ENCODE measurements around the gene NPBWR2. TPM values are rescaled to one million over a fixed set of nuclear protein-coding genes. Genes with fewer than 3 reads are reported as not detected.

Gene NPBWR2
- total RNA-seq, 1 donor from 2014 or later, result not detected

GRCh38 chr20:64067005-64067632 lies 40.2 kb downstream of the NPBWR2 start:
- H3K9me3 Mint-ChIP-seq (ENCODE audit: unreplicated experiment), result no peaks in the 10 kb centered on the region
- no peak overlapping the region for H2AFZ ChIP-seq (ENCODE audit: low read depth, low read length)
- no peak overlapping the region for H3K4me3 Mint-ChIP-seq (ENCODE audit: unreplicated experiment)
- H3K36me3 ChIP-seq (ENCODE audit: insufficient read depth, low read length), result no peaks in the 10 kb centered on the region
- H3K9me3 ChIP-seq (ENCODE audit: insufficient read depth, low read depth, low read length), result no peaks in the 10 kb centered on the region
- peaks cover 30% of the 10 kb centered on the region for H3K4me1 ChIP-seq (ENCODE audit: insufficient read depth, low read length)
- no peaks in the 10 kb centered on the region for H3K27me3 Mint-ChIP-seq (ENCODE audit: low read depth, unreplicated experiment)
- DNase-seq (ENCODE audit: low read depth) (no peak), FAIRE-seq (no peak)
- H4K20me1 ChIP-seq (ENCODE audit: insufficient read depth, low read length), result peaks cover 32% of the 10 kb centered on the region
- no peaks in the 10 kb centered on the region for H3K27me3 ChIP-seq (ENCODE audit: insufficient read depth, low read length)
- H3K27ac Mint-ChIP-seq (ENCODE audit: unreplicated experiment), result no peak overlapping the region
- no peak overlapping the region for H3K4me2 ChIP-seq (ENCODE audit: low read length)
- H3K79me2 ChIP-seq (ENCODE audit: insufficient read depth, low read length), result peaks cover 5% of the 10 kb centered on the region
- peaks cover 4% of the 10 kb centered on the region for H3K36me3 Mint-ChIP-seq (ENCODE audit: low read depth, unreplicated experiment)
- no peak overlapping the region for H3K9ac ChIP-seq (ENCODE audit: low read length)
- TF ChIP-seq CTCF (IDR thresholded peaks at IDR 0.05; ENCODE audit: insufficient read depth, low read depth, low read length), result no peak
- TF ChIP-seq EZH2 (IDR thresholded peaks at IDR 0.05; ENCODE audit: insufficient read depth, low read length), result no peak
- H3K4me3 ChIP-seq (ENCODE audit: insufficient read depth, low read depth, low read length), result no peak overlapping the region
- no peak overlapping the region for H3K27ac ChIP-seq (ENCODE audit: low read depth, low read length)
- H3K4me1 Mint-ChIP-seq (ENCODE audit: low read depth, unreplicated experiment), result peaks cover 18% of the 10 kb centered on the region

GRCh38 chr20:64065974-64066343 lies 41.4 kb downstream of the NPBWR2 start:
- TF ChIP-seq EZH2 (IDR thresholded peaks at IDR 0.05; ENCODE audit: insufficient read depth, low read length), result no peak
- TF ChIP-seq CTCF (IDR thresholded peaks at IDR 0.05; ENCODE audit: insufficient read depth, low read depth, low read length), result no peak
- Histone ChIP-seq H3K27ac (ENCODE audit: low read depth, low read length) (no peak overlapping the region), H4K20me1 (ENCODE audit: insufficient read depth, low read length) (peaks cover 32% of the 10 kb centered on the region), H3K9me3 (ENCODE audit: insufficient read depth, low read depth, low read length) (no peaks in the 10 kb centered on the region), H3K4me3 (ENCODE audit: insufficient read depth, low read depth, low read length) (no peak overlapping the region), H3K36me3 (ENCODE audit: insufficient read depth, low read length) (no peaks in the 10 kb centered on the region), H3K27me3 (ENCODE audit: insufficient read depth, low read length) (no peaks in the 10 kb centered on the region), H2AFZ (ENCODE audit: low read depth, low read length) (no peak overlapping the region), H3K4me1 (ENCODE audit: insufficient read depth, low read length) (peaks cover 31% of the 10 kb centered on the region), H3K4me2 (ENCODE audit: low read length) (peak overlapping the region; percentile 38), H3K79me2 (ENCODE audit: insufficient read depth, low read length) (peaks cover 5% of the 10 kb centered on the region), H3K9ac (ENCODE audit: low read length) (no peak overlapping the region)
- Mint-ChIP-seq H3K4me1 (ENCODE audit: low read depth, unreplicated experiment) (peaks cover 18% of the 10 kb centered on the region), H3K36me3 (ENCODE audit: low read depth, unreplicated experiment) (peaks cover 4% of the 10 kb centered on the region), H3K27me3 (ENCODE audit: low read depth, unreplicated experiment) (no peaks in the 10 kb centered on the region), H3K4me3 (ENCODE audit: unreplicated experiment) (peak overlapping the region; percentile 74), H3K9me3 (ENCODE audit: unreplicated experiment) (no peaks in the 10 kb centered on the region), H3K27ac (ENCODE audit: unreplicated experiment) (peak overlapping the region; percentile 84)
- FAIRE-seq (no peak), DNase-seq (ENCODE audit: low read depth) (peak; percentile 77)

Data from astrocyte (in vitro differentiated cells and primary cell).